DMS53 (cell line): Measurements from ENCODE around the gene TBP.

Experiments used
- DNase-seq: peaks from one replicate; lab custom pipeline; 2025; lab: John Stamatoyannopoulos, UW

TBP gene

DNA sequence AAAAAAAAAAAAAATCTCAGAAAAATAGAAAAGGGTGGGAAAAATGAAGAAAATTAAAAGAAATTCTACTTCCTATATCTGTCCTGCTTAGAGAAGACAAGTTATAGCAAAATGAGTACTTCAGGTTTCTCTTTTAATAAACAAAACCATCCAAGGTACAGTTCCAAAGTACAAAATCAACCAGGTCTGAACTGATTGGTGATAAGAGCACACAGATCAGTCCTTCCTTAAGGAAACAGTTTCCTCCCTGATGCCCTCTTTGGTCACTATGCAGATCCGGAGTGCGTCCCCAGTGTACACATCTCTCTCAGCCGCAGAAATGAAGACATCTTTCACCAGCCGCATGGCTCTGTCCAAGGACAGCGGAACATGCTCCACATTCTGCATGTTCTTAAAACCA is 19.2 kb upstream of the TBP start:
- no peak for DNase-seq

DNA sequence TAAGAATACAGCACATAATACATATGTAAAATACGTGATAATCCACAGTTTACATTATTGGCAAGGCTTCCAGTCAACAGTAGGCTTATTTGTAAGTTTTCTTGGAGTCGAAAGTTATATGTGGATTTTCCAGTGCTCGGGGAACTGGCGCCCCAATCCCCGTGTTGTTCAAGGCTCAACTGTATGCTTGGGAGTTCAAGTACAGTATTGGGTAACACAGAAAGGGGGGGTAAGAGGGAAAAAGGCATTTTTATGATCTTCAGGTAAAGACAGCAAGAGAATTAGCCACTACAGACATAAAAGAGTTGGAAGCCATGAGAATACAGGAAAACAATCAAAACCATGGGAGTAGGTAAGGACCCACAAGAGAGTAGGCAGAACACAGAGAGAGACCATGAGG is 17.5 kb upstream of the TBP start:
- no peak for DNase-seq

DNA sequence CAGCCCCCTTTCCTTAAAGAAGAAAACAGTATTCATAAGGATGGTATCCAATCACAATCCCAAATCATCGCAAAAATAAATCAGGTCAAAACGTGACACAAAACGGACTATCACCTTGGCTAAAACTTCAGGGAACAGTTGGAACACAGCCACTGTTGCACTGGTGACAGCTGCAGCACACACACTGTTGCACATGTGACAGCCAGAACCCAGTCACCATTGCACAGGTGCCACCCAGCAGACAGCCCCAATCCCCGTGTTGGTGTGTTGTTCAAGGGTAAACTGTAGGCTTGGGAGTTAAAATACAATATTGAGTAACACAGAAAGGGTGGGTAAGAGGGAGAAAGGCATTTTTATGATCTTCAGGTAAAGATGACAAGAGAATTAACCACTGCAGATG is 16.8 kb upstream of the TBP start:
- DNase-seq, result no peak

DNA sequence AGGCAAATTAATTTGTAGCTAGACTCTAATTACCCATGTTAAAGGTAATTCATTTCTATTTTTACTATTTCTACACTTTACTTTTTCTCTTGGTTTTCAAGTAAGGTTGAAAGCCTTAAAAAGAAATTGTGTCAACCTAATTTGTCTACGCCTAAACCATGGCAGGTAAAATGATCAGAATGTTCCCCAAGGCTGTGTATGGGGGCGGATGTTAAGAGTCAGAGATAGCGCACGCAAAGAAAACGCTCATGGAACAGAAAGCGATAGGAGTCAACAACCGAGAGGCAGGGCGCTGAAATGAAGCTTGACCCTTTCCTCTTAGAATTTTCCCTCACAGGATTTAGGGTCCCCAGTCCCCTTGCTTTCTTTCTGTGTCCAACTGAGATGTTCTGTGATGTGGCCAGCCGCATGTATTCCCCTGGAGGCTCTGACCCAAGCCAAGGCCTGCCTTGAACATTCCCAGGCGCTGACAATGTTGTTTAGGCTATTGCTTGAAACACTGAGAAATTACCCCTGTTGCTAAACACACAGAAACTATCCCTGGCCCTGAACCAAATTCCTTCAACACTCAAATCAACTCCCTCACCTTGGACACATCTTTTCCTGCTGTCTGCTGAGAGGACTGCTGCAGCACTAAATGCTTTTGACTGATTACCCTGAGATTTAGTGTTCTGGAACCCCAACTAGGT is 12.0 kb upstream of the TBP start:
- DNase-seq, result no peak

GRCh38 chr6:170545405-170545804 is 8.8 kb upstream of the TBP start:
- peak; percentile 94 for DNase-seq

DNA sequence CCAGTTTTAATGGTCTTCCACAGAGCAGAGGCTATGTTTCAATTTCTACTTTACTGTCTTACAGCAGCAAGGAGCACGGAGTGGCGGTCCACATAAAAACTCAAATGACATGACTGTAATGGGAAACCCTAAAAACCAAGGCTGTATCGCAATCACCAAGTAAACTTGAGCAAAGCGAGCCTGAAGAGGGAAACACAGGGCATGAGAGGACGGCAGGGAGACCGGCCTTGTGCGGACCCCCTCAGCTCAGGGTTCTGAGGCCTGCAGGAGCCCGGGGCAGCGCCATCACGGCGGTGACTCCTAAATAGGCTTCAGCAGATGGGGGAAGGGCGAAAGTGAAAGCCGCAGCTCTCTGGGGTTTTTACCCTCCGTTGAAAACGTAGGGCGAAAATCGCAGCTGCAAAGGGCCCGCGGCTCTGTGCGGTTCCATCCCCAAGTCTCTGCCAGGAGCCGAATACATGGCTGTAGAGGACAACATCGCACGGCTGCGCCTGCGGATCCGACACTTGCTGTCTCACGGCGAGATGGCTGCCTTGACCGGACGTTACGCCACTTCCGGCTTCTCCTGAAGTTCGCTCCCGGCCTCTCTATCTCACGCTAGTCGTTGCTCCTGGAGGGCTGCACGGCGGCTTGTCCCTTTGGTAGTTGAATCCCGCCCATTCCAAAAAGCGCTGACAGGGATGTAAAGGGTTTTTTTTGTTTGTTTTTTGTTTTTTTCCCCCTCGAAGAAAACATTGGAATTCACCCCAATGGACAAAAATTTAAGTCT is 1.2 kb upstream of the TBP start, which contains the start of gene PSMB1:
Gene PSMB1 (minus strand): TSS at position 543 of the 769 bp plus-strand sequence. CDS start 65 bp downstream, at position 478.
- DNase-seq, result peak; percentile 97

DNA sequence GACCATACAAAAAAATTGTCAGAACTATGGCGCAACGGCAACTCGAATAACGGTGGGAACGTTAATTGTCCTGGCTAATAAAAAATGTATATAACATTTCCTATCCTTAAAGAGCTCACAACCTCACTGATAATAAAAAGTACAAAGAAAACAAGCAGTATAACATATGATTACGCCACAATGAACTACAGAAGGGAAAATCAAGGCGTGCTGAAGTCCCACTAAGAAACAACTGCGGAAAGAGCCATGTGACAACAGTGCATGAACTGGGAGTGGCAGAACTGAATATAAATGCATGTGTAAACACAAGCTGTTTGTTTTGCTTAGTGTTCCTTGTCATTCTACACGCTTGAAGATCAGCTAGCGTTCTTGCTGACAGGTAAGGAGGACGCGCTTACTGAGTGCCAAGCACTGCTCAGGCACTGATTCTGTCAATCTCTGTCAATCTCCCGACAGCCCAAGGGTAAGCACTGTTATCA is 596 bp upstream of the TBP start:
- peak; percentile 84 for DNase-seq

DNA sequence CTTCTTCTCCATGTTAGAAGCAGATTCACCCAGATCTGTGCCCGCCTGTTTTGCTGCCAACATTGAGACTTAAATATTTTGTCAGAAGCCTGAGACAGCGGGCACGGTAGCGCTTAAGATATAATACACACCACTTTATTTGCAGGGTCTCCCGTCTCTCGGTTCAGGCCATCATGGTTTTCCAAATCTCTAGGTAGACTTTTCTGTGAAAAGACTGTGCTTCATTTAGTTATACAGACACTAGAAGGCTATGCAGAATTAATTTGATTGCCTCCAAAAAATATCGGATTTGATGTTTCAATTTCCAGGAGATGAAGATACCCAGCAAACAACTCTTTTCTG is 598 bp downstream of the TBP start:
- DNase-seq, result no peak

GRCh38 chr6:170555305-170555704 is 1.1 kb downstream of the TBP start:
- no peak for DNase-seq

DNA sequence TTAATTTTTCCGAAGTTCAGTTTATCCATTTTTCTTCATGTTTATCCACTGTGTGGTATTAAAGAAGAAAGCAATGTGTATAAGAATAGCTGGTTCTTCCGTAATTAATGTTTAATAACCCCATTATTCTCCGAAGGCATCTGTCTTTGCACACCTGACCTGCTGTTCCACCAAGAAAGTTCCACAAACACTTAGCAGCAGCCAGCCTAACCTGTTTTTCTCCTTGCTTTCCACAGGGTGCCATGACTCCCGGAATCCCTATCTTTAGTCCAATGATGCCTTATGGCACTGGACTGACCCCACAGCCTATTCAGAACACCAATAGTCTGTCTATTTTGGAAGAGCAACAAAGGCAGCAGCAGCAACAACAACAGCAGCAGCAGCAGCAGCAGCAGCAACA is 7.4 kb downstream of the TBP start:
- peak; percentile 81 for DNase-seq

GRCh38 chr6:170564936-170565530 is 10.9 kb downstream of the TBP start:
- DNase-seq, result no peak

GRCh38 chr6:170572704-170573466 is 18.7 kb downstream of the TBP start:
- DNase-seq, result no peak

GRCh38 chr6:170575250-170575649 is 21.1 kb downstream of the TBP start:
- DNase-seq, result peak; percentile 25

DNA sequence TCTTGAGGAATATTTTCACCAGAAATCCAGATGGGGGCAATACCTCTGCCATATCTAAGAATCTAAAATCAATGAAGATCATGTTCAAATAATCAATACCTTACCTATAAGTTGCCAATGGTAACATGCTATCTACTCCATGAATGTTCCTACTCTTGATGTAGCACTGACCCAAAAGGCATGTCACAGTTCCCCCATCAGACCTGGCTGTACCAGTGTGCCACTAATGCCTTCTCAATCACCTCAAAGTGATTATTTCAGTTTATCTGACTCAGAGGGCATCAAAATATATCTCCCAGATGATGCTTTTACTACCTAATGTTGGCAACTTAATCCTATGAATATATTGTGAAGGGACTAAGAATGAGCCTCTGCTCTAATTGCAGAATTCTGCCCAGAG is 24.7 kb downstream of the TBP start:
- DNase-seq, result no peak

DNA sequence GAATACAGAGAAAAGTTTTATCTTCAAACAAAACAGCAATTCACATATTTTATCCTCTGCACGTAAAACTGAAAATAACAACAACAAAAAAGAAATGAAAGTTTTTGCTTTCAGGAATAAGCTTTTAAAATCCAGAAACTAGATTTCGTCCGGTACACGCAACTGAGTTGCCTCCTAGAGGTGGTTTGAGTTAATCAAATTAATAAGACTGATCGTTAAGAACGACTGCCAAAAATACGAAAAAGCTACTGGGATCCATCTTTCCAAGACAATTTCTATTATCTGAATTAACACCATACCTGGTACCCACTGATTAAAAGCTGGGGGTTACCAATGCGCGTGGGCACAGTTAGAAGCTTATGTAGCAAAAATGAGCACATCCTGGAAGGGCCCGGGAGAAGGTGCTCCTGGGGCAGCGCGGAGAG is 29.6 kb downstream of the TBP start:
- no peak for DNase-seq

DNA sequence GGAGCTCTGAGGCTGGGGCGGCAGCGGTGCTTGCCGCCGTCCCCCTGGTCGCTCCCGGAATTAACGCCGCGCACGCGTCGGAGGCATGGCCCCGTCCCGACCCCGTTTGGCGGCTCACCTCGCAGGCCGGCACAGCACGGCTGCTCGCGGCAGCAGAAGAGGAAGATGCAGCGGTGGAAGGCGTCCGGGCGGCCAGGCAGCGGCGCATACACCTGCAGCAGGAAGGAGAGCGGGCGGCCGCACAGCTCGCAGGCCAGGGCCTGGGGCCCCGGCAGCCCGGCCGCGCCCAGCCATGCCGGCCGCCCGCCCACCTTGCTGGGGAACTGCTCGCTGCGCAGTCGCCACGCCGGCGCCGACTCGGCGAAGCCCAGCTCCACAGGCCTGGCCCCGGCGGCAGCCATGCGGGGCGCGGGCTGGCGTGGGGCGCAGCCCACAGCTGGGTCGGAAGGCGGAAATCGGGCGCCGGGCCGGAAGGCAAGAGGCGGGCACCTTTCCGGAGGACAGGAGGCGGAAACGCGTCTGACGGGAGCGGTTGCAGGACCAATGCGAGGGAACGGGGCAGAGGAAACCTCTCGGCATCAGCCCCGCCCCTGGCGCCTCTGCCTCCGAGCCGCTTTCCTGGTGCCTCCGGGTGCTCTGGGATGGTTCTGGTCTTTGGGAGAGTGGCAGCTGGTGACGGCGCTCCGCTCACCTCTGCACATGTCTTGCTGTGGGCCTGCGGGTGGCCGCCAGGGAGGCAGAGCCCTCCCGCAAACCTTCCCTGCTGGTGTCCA is 30.2 kb downstream of the TBP start, which contains the start of gene PDCD2:
Gene PDCD2 (minus strand): TSS at position 457 of the 773 bp plus-strand sequence. CDS start 56 bp downstream, at position 401.
- DNase-seq, result peak; percentile 96

DNA sequence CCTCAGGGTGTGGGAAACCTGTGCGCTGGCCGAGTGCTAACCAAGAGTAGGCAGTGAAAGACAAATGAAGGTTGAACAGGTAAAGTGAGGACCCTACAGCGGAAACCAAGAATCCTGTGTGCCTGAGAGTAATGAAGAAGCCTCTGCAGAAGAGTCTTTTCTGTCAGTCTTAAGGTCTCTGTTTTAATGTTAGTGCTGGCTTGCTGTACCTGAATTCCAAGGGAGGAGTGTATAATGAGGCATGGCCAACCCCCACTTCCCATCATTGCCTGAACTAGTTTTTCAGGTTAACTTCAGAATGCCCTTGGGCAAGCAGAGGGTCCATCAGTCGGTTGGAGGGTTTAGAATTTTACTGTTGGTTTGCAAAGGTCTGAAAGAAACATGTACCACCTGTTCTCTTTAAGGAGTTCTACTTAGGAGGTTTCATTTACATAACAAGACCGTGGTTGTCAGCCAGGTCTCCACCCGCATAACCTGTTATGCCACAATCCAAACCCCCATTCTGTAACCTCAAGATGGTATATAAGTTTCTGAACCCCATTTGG is 30.9 kb downstream of the TBP start:
- DNase-seq, result peak; percentile 38

GRCh38 chr6:170590725-170591124 is 36.6 kb downstream of the TBP start:
- DNase-seq, result no peak

DNA sequence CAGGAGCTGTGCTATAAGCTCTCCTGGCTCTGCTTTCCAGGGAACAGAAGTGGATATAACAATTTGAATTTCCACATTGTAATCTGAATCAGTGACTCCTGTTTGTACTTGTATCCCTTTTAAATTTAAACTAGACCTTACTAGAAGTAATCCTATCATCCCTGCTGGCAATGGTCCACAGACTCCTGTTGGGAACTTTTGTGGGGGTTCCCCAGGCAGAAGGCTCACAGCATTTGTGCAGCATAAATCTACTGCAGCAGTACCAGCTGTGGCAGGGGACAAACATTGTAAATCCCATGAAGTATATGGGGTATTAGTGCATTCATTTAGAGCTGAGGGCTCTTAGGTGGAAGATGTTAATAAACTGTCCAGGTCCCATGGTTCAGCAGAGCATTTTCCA is 42.3 kb downstream of the TBP start:
- DNase-seq, result no peak

GRCh38 chr6:170597278-170597677 is 43.1 kb downstream of the TBP start:
- DNase-seq, result no peak
